SK-N-SH (cell line): Measurements from ENCODE around the gene PABPC1L. TPM values are rescaled to one million over a fixed set of nuclear protein-coding genes. Genes with fewer than 3 reads are reported as not detected.
"Not testable (repeated sequence)": the region's sequence is repeated elsewhere in the genome, so short reads cannot be mapped to it uniquely, and the experiment has no call there.

Experiments
- CTCF ChIA-PET: fragments of 300-600, 350-600 bp; formaldehyde crosslinking; extraction: SDS; loops from one replicate; lab custom pipeline; 2021; lab: Yijun Ruan, JAX
- POLR2A ChIA-PET: fragments of 350-600 bp; sonication (Branson Sonifier 250); formaldehyde crosslinking; extraction: SDS; loops from one replicate; lab custom pipeline; 2020; ENCODE audit warnings: antibody characterized with exemption, inconsistent platforms; lab: Yijun Ruan, JAX
- DNase-seq: peaks from one replicate; pipeline ENCODE4 v3.0.0; 2012
- H2AFZ ChIP-seq: fragments of 200-600 bp; sonication (generic); 2 replicates; pipeline ENCODE4 v1.8.1; 2016; ENCODE audit warnings: antibody characterized with exemption, mild to moderate bottlenecking, low read depth
- H3F3A ChIP-seq: fragments of 200-600 bp; sonication (generic); replicated peaks from 2 replicates; pipeline ENCODE3; 2016; ENCODE audit warnings: antibody characterized with exemption, mild to moderate bottlenecking; ENCODE audit not compliant: insufficient read depth
- H3K27ac ChIP-seq, 2 experiments: fragments of 200-500 bp in 1 of 2; fragments of 200-600 bp in 1 of 2; sonication (Bioruptor generic) in 1 of 2; sonication (generic), shearing (Covaris generic) in 1 of 2; 2 replicates each; pipeline versions ENCODE4 v1.5.1 to v1.6.1; 2014 to 2016; ENCODE audit warnings: low read depth in 2 of 2, inconsistent platforms in 1 of 2, low read length in 1 of 2, mild to moderate bottlenecking in 1 of 2, mixed read lengths in 1 of 2
- H3K27me3 ChIP-seq: fragments of 200-600 bp; sonication (generic), shearing (Covaris generic); 2 replicates; pipeline ENCODE4 v1.6.1; 2016; ENCODE audit warnings: mixed run types; ENCODE audit not compliant: insufficient read depth
- H3K36me3 ChIP-seq, 2 experiments: fragments of 200-500 bp in 1 of 2; fragments of 200-600 bp in 1 of 2; sonication (Bioruptor generic) in 1 of 2; sonication (generic) in 1 of 2; replicated peaks in 1 of 2; 2 replicates each; pipeline versions ENCODE3 to v1.5.1; 2014 to 2016; ENCODE audit warnings: low read length in 1 of 2, mild to moderate bottlenecking in 1 of 2; ENCODE audit not compliant: insufficient read depth in 2 of 2, control insufficient read depth in 1 of 2
- H3K4me1 ChIP-seq, 2 experiments: fragments of 200-500 bp in 1 of 2; fragments of 200-600 bp in 1 of 2; sonication (Bioruptor generic) in 1 of 2; sonication (generic), shearing (Covaris generic) in 1 of 2; 2 replicates each; pipeline versions ENCODE4 v1.5.1 to v1.6.1; 2014 to 2016; ENCODE audit warnings: low read depth in 1 of 2, low read length in 1 of 2, mixed run types in 1 of 2; ENCODE audit not compliant: insufficient read depth in 2 of 2, control insufficient read depth in 1 of 2
- H3K4me2 ChIP-seq: fragments of 200-600 bp; sonication (generic), shearing (Covaris generic); 2 replicates; pipeline ENCODE4 v1.6.1; 2017; ENCODE audit warnings: mixed run types
- H3K4me3 ChIP-seq, 2 experiments: fragments of 200-500 bp in 1 of 2; fragments of 200-600 bp in 1 of 2; sonication (Bioruptor generic) in 1 of 2; sonication (generic), shearing (Covaris generic) in 1 of 2; 2 replicates each; pipeline versions ENCODE4 v1.5.1 to v1.8.1; 2014 to 2016; ENCODE audit warnings: low read depth in 2 of 2, inconsistent platforms in 1 of 2, low read length in 1 of 2, mild to moderate bottlenecking in 1 of 2, mixed read lengths in 1 of 2, moderate library complexity in 1 of 2
- H3K79me2 ChIP-seq: fragments of 200-600 bp; sonication (generic); 2 replicates; pipeline ENCODE4 v1.8.1; 2017; ENCODE audit warnings: mild to moderate bottlenecking; ENCODE audit not compliant: insufficient read depth
- H3K9ac ChIP-seq: fragments of 200-600 bp; sonication (generic); 2 replicates; pipeline ENCODE4 v1.6.1; 2017; ENCODE audit warnings: mixed run types
- H3K9me2 ChIP-seq: fragments of 200-600 bp; sonication (generic); 2 replicates; pipeline ENCODE4 v1.6.1; 2017; ENCODE audit warnings: mixed run types
- H3K9me3 ChIP-seq: fragments of 200-600 bp; sonication (generic); 2 replicates; pipeline ENCODE4 v1.6.1; 2017; ENCODE audit warnings: mixed run types, mild to moderate bottlenecking, moderate library complexity
- H4K20me1 ChIP-seq: fragments of 200-600 bp; sonication (generic); 2 replicates; pipeline ENCODE4 v1.6.1; 2017; ENCODE audit warnings: mild to moderate bottlenecking, mixed run types; ENCODE audit not compliant: insufficient read depth
- EZH2phosphoT487 ChIP-seq: fragments of 200-600 bp; sonication (generic); IDR thresholded peaks from 2 replicates; pipeline ENCODE4 v1.6.1; 2017; ENCODE audit warnings: low read depth, mixed run types, mild to moderate bottlenecking, antibody characterized with exemption, moderate library complexity, borderline replicate concordance
- GATA2 ChIP-seq: sonication (generic); formaldehyde crosslinking; IDR thresholded peaks from 2 replicates; pipeline ENCODE4 v1.5.0; 2020; ENCODE audit warnings: mild to moderate bottlenecking, missing genetic modification reagents
- JUND ChIP-seq: IDR thresholded peaks from 2 replicates; pipeline ENCODE4 v1.4.0; 2012
- MEF2A ChIP-seq: IDR thresholded peaks from 2 replicates; pipeline ENCODE4 v1.4.0; 2012; ENCODE audit warnings: low read depth, borderline replicate concordance
- NRF1 ChIP-seq: IDR thresholded peaks from 2 replicates; pipeline ENCODE4 v1.6.1; 2012; ENCODE audit warnings: low read depth, mild to moderate bottlenecking, low read length
- RAD21 ChIP-seq: IDR thresholded peaks from 2 replicates; pipeline ENCODE4 v1.6.1; 2012; ENCODE audit warnings: mild to moderate bottlenecking, low read length
- RFX5 ChIP-seq: IDR thresholded peaks from 2 replicates; pipeline ENCODE4 v1.6.1; 2012; ENCODE audit warnings: mild to moderate bottlenecking, improper control_type of control experiment, low read length
- RXRA ChIP-seq: IDR thresholded peaks from 2 replicates; pipeline ENCODE4 v1.4.0; 2012; ENCODE audit warnings: low read depth, mild to moderate bottlenecking, borderline replicate concordance
- SMC3 ChIP-seq: IDR thresholded peaks from 2 replicates; pipeline ENCODE4 v1.6.1; 2012; ENCODE audit warnings: low read depth, low read length, improper control_type of control experiment
- TAF1 ChIP-seq: IDR thresholded peaks from 2 replicates; pipeline ENCODE4 v1.6.1; 2012; ENCODE audit warnings: low read depth, mild to moderate bottlenecking, low read length, moderate library complexity, borderline replicate concordance
- TCF12 ChIP-seq: IDR thresholded peaks from 2 replicates; pipeline ENCODE4 v1.4.0; 2012
- WGBS: methylation state at CpG from one replicate; pipeline ENCODE4 v1.1.6; 2017; ENCODE audit warnings: low lambda C conversion rate; 5-methylcytosine and 5-hydroxymethylcytosine counted together
- polyA plus RNA-seq, 3 experiments: library from polyadenylated mRNA; depleted of rRNA; stranded (reverse); fragments of >200 nt; gene quantifications; 2 replicates each; pipeline ENCODE4 v1.2.3, GENCODE V29; 2012
- TF ChIP-seq, protein P1 (sequence below): fragments of 150-350 bp; IDR thresholded peaks from 2 replicates; pipeline ENCODE4 v1.6.1; 2017; ENCODE audit warnings: antibody characterized with exemption, low read length, low read depth, borderline replicate concordance

Gene PABPC1L
- polyA plus RNA-seq, 1 of the 3 experiments (the other 2 are of a cell fraction), result 205 TPM

DNA sequence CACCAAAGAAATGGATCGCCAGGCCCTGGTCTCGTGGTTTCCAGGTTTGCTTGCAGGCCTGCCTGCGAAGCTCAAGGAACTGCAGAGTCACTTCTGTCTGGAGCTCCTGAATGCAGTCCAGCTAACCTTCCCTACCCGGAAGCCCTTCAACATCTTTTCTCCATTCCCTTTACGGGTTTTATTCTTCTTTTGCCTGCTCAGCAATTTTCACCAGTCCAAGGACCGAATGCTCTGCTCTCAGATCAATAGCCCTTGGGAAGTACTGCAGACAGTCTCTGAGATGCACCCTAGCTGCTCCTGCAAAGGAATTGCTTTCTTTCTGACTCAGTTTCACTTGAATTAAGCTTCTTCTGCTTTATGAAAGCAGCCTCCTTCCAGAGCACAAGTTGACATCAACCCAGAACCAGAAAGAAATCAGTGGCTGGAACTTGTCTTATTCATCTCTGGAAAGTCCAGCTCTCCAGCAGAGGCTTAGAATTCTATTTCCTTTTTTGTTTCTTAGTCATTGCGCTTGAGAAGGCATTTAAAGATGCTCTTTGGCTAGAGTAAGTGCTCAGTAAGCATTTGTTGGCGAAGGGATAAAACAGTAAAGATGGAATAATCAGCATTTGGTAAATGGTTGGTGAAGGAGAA lies 43.0 kb upstream of the PABPC1L start (continued):
- TF ChIP-seq, protein P1, sequence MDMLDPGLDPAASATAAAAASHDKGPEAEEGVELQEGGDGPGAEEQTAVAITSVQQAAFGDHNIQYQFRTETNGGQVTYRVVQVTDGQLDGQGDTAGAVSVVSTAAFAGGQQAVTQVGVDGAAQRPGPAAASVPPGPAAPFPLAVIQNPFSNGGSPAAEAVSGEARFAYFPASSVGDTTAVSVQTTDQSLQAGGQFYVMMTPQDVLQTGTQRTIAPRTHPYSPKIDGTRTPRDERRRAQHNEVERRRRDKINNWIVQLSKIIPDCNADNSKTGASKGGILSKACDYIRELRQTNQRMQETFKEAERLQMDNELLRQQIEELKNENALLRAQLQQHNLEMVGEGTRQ, result no peak
- TF ChIP-seq GATA2 (CRISPR knock-in tag), result no peak
- no peak for TF ChIP-seq TAF1
- no peak for TF ChIP-seq EZH2phosphoT487
- no peak for TF ChIP-seq RXRA
- TF ChIP-seq RFX5, result no peak
- TF ChIP-seq TCF12, result no peak
- no peak for TF ChIP-seq MEF2A
- no peak for TF ChIP-seq SMC3
- no peak for TF ChIP-seq JUND
- no peak for TF ChIP-seq NRF1

DNA sequence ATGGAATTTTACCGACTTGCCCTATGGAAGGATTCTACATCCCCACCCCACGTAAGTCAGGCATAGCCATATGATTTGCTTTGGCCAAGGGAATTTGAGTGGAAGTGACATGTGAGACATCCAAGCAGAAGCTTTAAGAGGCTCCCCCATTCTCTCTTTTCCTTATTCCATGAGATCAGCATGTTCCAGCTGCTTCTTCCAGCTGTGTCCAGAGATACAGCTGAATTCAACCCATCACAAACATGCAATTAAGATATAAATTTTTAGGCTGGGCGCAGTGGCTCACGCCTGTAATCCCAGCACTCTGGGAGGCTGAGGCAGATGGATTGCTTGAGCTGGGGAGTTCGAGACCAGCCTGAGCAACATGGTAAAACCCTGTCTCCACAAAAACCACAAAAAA lies 40.4 kb upstream of the PABPC1L start:
- ChIA-PET CTCF (interaction anchor here (1.1 to 5.3 kb wide), 5 partner anchors 13 to 185 kb away, joined by 3 to 65 read pairs (median 24); no protein-coding TSS in a partner anchor), POLR2A (no interaction called here)
- Histone ChIP-seq H3K4me2 (no peak overlapping the region), H3K79me2 (no peaks in the 10 kb centered on the region), H3F3A (no peaks in the 10 kb centered on the region), H3K27me3 (no peaks in the 10 kb centered on the region), H3K9me3 (no peaks in the 10 kb centered on the region), H3K9ac (no peak overlapping the region), H3K36me3 (no peaks in the 10 kb centered on the region), H3K4me3 (no peak overlapping the region), H3K27ac (no peak overlapping the region), H3K4me1 (peaks cover 0 to 3% of the 10 kb centered on the region in 2 experiments; a peak in 1 of 4 replicates), H4K20me1 (no peaks in the 10 kb centered on the region), H3K9me2 (no peaks in the 10 kb centered on the region), H2AFZ (no peak overlapping the region)
- TF ChIP-seq RAD21, result no peak
- no peak for DNase-seq
- 49% methylated on average over 5 of the region's 5 CpGs for WGBS

DNA sequence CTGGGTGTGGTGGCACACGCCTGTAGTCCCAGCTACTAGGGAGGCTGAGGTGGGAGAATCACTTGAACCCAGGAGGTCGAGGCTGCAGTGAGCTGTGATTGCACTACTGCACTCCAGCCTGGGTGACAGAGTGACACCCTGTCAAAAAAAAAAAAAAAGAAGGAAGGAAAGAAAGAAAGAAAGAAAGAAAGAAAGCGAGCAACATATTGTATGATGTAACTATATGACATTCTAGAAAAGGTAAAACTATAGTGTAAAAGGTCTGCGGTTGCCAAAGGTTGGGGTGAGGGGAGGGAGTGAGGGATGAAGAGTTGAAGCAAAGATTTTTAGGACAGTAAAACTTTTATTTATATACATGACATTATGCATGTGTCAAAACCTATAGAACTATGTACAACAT lies 27.5 kb upstream of the PABPC1L start:
- H3K9me2 ChIP-seq, H3K27me3 ChIP-seq, H2AFZ ChIP-seq, H3K9me3 ChIP-seq, H3K9ac ChIP-seq, POLR2A ChIA-PET, DNase-seq, H3F3A ChIP-seq, H3K27ac ChIP-seq, H3K4me2 ChIP-seq, H3K36me3 ChIP-seq, H3K4me1 ChIP-seq, H3K4me3 ChIP-seq: not testable (repeated sequence)
- 66% methylated on average over 4 of the region's 4 CpGs for WGBS
- CTCF ChIA-PET, result interaction anchor here (1.4 kb wide), 1 partner anchor 214 kb away, joined by 3 read pairs; no protein-coding TSS in a partner anchor
- peaks cover 19% of the 10 kb centered on the region for H3K79me2 ChIP-seq
- H4K20me1 ChIP-seq, result peaks cover 14% of the 10 kb centered on the region
